Nephron (organoid): Measurements from ENCODE around the gene TNFSF10.

Experiments
- H3K27ac Mint-ChIP-seq, 3 experiments: 2 replicates each; pipeline ENCODE4 v1.8.0; 2020; ENCODE audit warnings: mixed read lengths in 3 of 3, mild to moderate bottlenecking in 2 of 3, moderate library complexity in 1 of 3
- H3K27me3 Mint-ChIP-seq: 2 replicates; pipeline ENCODE4 v1.8.0; 2021; ENCODE audit warnings: low read depth, mild to moderate bottlenecking, moderate library complexity, mixed read lengths
- H3K36me3 Mint-ChIP-seq: 2 replicates; pipeline ENCODE4 v1.8.0; 2020; ENCODE audit warnings: low read depth, mixed read lengths
- H3K4me1 Mint-ChIP-seq: 2 replicates; pipeline ENCODE4 v1.8.0; 2020; ENCODE audit warnings: mixed read lengths
- H3K4me3 Mint-ChIP-seq, 3 experiments: 2 replicates each; pipeline ENCODE4 v1.8.0; 2020; ENCODE audit warnings: mild to moderate bottlenecking in 3 of 3, mixed read lengths in 3 of 3, moderate library complexity in 2 of 3
- H3K9me3 Mint-ChIP-seq: 2 replicates; pipeline ENCODE4 v1.8.0; 2020; ENCODE audit warnings: mixed read lengths
- TF ChIP-seq, protein P1 (sequence below), 3 experiments: fragments of 200-600 bp; sonication (generic); IDR thresholded peaks; one replicate each; pipeline ENCODE4 v1.5.0; 2021; ENCODE audit warnings: antibody characterized with exemption in 3 of 3; ENCODE audit not compliant: unreplicated experiment in 3 of 3

TNFSF10 gene

DNA sequence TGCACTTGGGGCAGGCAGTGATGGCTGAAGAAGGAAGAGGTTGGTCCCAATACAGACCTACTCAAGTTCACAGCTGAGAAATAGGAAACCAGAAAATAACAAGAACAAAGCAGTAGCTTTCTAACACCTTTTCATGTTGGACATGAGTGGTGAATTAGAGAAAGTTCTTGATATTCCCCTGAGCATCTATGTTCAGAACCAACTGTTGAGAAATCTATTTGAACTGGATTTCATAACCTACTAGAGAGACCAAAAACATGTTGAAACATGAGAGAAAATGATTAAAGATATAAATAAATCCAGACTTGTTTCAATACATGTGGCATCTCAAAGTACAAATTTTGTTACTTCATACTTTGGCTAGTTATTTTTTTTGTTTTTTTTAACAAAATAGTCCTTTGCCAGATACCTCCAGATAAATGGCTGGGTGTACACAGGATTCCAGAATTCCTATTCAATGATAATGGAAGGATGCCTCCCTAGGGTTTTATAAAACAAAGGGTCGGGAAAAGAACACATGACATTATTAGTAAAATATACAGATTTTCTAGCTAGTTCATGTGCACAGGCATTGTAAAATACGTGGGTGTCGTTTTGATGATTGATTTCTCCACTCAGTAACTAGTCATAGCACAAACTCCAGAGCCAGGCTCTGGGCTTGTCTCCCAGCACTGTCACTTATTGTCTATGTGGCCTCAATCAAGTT is 34.4 kb upstream of the TNFSF10 start:
- H3K27me3 Mint-ChIP-seq, result no peaks in the 10 kb centered on the region
- peaks cover 18% of the 10 kb centered on the region for H3K4me1 Mint-ChIP-seq
- H3K36me3 Mint-ChIP-seq, result no peaks in the 10 kb centered on the region
- TF ChIP-seq, protein P1, sequence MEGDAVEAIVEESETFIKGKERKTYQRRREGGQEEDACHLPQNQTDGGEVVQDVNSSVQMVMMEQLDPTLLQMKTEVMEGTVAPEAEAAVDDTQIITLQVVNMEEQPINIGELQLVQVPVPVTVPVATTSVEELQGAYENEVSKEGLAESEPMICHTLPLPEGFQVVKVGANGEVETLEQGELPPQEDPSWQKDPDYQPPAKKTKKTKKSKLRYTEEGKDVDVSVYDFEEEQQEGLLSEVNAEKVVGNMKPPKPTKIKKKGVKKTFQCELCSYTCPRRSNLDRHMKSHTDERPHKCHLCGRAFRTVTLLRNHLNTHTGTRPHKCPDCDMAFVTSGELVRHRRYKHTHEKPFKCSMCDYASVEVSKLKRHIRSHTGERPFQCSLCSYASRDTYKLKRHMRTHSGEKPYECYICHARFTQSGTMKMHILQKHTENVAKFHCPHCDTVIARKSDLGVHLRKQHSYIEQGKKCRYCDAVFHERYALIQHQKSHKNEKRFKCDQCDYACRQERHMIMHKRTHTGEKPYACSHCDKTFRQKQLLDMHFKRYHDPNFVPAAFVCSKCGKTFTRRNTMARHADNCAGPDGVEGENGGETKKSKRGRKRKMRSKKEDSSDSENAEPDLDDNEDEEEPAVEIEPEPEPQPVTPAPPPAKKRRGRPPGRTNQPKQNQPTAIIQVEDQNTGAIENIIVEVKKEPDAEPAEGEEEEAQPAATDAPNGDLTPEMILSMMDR (IDR thresholded peaks at IDR 0.05; ENCODE audit: unreplicated experiment in 3 of 3), result no peak
- peak overlapping the region in 1 of 3 experiments; percentile 48 for H3K27ac Mint-ChIP-seq
- no peaks in the 10 kb centered on the region for H3K9me3 Mint-ChIP-seq
- H3K4me3 Mint-ChIP-seq, result no peak overlapping the region

DNA sequence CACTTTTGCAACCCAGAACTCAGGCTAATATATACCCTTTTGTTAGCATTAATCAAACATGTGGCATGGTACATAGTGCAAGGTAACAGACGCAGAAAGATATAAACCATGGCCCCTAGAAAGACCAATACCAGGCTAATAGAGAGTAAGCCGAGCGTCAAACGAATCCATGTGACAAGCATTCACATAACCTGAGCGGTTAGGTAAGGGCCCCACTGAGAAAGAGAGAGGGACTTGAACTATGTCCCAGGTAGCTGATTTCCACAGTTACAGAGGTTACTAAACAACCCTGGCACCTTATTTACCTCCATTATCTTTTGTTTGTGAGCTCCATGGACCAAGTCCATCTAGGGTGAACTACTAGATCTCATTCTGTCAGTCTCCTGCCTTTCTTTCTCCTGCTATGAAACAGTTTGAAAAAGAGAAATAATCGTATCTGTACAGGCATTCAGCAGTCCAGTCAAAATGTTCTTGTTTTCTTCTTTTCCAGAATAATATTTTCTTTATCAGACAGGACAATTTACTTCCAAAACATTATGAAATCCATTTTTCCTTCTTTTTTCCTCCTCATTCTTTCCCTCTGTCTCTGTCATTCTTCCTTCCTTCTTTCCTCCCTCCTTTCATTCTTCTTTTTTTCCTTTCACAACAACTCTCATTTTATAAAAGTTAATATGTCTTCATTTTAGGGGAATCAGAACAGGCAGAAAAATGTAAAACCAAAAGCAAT is 30.5 kb upstream of the TNFSF10 start:
- Mint-ChIP-seq H3K27me3 (no peaks in the 10 kb centered on the region), H3K9me3 (peaks cover 2% of the 10 kb centered on the region), H3K4me1 (peaks cover 18% of the 10 kb centered on the region), H3K4me3 (no peak overlapping the region), H3K27ac (no peak overlapping the region), H3K36me3 (no peaks in the 10 kb centered on the region)
- TF ChIP-seq, protein P1 (IDR thresholded peaks at IDR 0.05; ENCODE audit: unreplicated experiment in 3 of 3), result no peak

DNA sequence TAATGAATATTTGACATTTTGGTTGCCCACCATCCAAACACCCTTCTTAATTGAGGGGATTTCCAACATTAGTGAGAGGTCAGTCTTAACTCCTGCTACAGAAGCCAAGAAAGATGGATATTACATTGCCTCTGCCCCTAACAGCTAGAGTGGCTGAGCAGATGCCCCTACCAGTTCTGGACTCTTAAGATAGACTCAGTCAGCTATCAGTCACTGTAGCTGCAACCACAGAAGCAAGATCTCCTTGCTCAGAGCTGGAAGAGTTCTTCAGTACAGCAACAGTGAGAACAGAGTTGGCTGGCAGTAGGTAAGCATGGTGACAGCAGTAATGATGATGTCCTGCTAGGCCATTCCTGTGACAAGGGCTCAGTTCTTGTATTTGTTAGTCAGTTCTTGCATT is 29.4 kb upstream of the TNFSF10 start:
- H3K9me3 Mint-ChIP-seq, result peaks cover 6% of the 10 kb centered on the region
- no peak overlapping the region for H3K4me3 Mint-ChIP-seq
- TF ChIP-seq, protein P1 (IDR thresholded peaks at IDR 0.05; ENCODE audit: unreplicated experiment in 3 of 3), result no peak
- no peaks in the 10 kb centered on the region for H3K36me3 Mint-ChIP-seq
- H3K27ac Mint-ChIP-seq, result no peak overlapping the region
- no peaks in the 10 kb centered on the region for H3K27me3 Mint-ChIP-seq
- peaks cover 18% of the 10 kb centered on the region for H3K4me1 Mint-ChIP-seq

DNA sequence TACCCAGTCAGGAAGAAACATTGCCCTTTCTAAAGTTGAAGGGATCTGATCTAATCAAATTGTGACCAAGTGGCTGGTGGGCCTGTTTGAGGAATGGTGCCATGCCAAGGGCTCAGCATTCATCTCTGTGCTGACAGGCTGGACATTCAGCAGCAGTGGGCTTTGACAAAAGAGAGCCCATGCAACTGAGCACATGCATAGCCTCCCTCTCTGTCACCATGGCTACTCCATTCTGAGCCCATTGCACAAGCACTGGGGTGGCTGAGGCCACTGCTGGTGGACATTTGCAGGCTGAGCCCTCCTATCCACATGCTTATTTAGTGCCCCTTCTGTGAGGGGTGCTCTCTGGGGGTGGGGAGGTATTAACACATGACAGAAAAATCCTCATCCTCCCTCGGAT is 28.6 kb upstream of the TNFSF10 start:
- H3K36me3 Mint-ChIP-seq, result no peaks in the 10 kb centered on the region

DNA sequence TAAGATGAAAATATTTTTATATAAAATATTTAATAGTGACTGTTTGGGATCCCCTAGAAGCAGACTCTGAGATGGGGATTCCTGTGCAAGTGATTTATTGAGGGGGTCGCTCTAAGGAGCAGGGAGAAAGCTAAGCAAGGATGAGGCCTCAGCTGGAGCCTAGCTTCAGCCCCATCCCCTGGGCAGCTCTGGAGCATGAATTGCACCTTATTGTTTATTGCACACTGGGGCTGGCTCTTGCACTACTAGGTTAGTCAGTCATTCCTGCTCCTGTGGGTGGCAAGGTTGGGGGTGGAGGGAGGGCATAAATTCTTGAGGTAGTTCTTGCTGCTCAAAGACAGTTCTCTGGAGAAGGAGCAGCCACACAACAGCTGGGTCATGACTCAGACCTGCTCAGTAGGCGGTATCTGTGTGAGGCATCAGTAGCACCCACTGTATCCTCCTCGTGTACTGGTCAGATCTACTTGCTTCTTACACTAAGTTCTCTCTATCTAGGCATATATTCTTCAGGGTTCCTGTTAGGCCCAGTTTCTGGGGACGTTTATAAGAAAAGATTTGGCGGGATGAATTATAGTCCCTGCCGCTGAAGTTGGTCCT is 27.2 kb upstream of the TNFSF10 start:
- no peak overlapping the region for H3K4me3 Mint-ChIP-seq
- TF ChIP-seq, protein P1 (IDR thresholded peaks at IDR 0.05; ENCODE audit: unreplicated experiment in 3 of 3), result no peak
- no peaks in the 10 kb centered on the region for H3K36me3 Mint-ChIP-seq
- no peak overlapping the region for H3K27ac Mint-ChIP-seq
- peaks cover 3% of the 10 kb centered on the region for H3K27me3 Mint-ChIP-seq
- peaks cover 6% of the 10 kb centered on the region for H3K9me3 Mint-ChIP-seq
- H3K4me1 Mint-ChIP-seq, result peaks cover 7% of the 10 kb centered on the region

More for the DNA sequence above, 28.6 kb upstream of the TNFSF10 start:
- Mint-ChIP-seq H3K4me3 (no peak overlapping the region), H3K9me3 (peaks cover 6% of the 10 kb centered on the region), H3K27me3 (no peaks in the 10 kb centered on the region), H3K27ac (no peak overlapping the region), H3K4me1 (peaks cover 13% of the 10 kb centered on the region)
- TF ChIP-seq, protein P1 (IDR thresholded peaks at IDR 0.05; ENCODE audit: unreplicated experiment in 3 of 3), result no peak
